ENCODE measurements around the gene ROBO2. TPM values are rescaled to one million over a fixed set of nuclear protein-coding genes. Genes with fewer than 3 reads are reported as not detected.

Gene ROBO2
- total RNA-seq, 2 donors from 2014 or later: not detected

GRCh38 chr3:77586216-77586615 lies 546.3 kb downstream of the ROBO2 start:
- Mint-ChIP-seq H3K4me3 (no peak overlapping the region), H3K27ac (no peak overlapping the region), H3K4me1 (no peaks in the 10 kb centered on the region), H3K27me3 (no peaks in the 10 kb centered on the region), H3K9me3 (peaks cover 17% of the 10 kb centered on the region), H3K36me3 (ENCODE audit: low read depth) (no peaks in the 10 kb centered on the region)
- no peak for ATAC-seq (replicated peaks)

GRCh38 chr3:77588863-77589262 lies 549.0 kb downstream of the ROBO2 start:
- no peak overlapping the region for H3K27ac Mint-ChIP-seq
- ATAC-seq (replicated peaks): no peak
- peaks cover 15% of the 10 kb centered on the region for H3K9me3 Mint-ChIP-seq
- H3K36me3 Mint-ChIP-seq (ENCODE audit: low read depth): no peaks in the 10 kb centered on the region
- H3K4me1 Mint-ChIP-seq: no peaks in the 10 kb centered on the region
- no peak overlapping the region for H3K4me3 Mint-ChIP-seq
- no peaks in the 10 kb centered on the region for H3K27me3 Mint-ChIP-seq

GRCh38 chr3:77590191-77590590 lies 550.3 kb downstream of the ROBO2 start:
- Mint-ChIP-seq H3K9me3 (peaks cover 16% of the 10 kb centered on the region), H3K4me1 (no peaks in the 10 kb centered on the region), H3K36me3 (ENCODE audit: low read depth) (no peaks in the 10 kb centered on the region), H3K27ac (no peak overlapping the region), H3K4me3 (no peak overlapping the region), H3K27me3 (no peaks in the 10 kb centered on the region)
- no peak for ATAC-seq (replicated peaks)

- peaks cover 18% of the 10 kb centered on the region for H3K9me3 Mint-ChIP-seq
- no peak overlapping the region for H3K4me3 Mint-ChIP-seq
- no peak overlapping the region for H3K27ac Mint-ChIP-seq
- H3K27me3 Mint-ChIP-seq: no peaks in the 10 kb centered on the region
- H3K36me3 Mint-ChIP-seq (ENCODE audit: low read depth): no peaks in the 10 kb centered on the region
- no peaks in the 10 kb centered on the region for H3K4me1 Mint-ChIP-seq
- ATAC-seq (replicated peaks): no peak
Measured at GRCh38 chr3:77595371-77595870, 555.5 kb downstream of the ROBO2 start.

GRCh38 chr3:77599948-77600347 lies 560.0 kb downstream of the ROBO2 start:
- Mint-ChIP-seq H3K27me3 (no peaks in the 10 kb centered on the region), H3K27ac (no peak overlapping the region), H3K9me3 (peaks cover 21% of the 10 kb centered on the region), H3K36me3 (ENCODE audit: low read depth) (no peaks in the 10 kb centered on the region), H3K4me1 (no peaks in the 10 kb centered on the region), H3K4me3 (no peak overlapping the region)
- no peak for ATAC-seq (replicated peaks)

GRCh38 chr3:77601823-77602415 lies 562.0 kb downstream of the ROBO2 start:
- H3K4me3 Mint-ChIP-seq: no peak overlapping the region
- H3K27me3 Mint-ChIP-seq: no peaks in the 10 kb centered on the region
- no peak overlapping the region for H3K27ac Mint-ChIP-seq
- no peaks in the 10 kb centered on the region for H3K36me3 Mint-ChIP-seq (ENCODE audit: low read depth)
- H3K9me3 Mint-ChIP-seq: peaks cover 17% of the 10 kb centered on the region
- ATAC-seq (replicated peaks): no peak
- no peaks in the 10 kb centered on the region for H3K4me1 Mint-ChIP-seq

- Mint-ChIP-seq H3K4me1 (no peaks in the 10 kb centered on the region), H3K27me3 (no peaks in the 10 kb centered on the region), H3K4me3 (no peak overlapping the region), H3K9me3 (peaks cover 14% of the 10 kb centered on the region), H3K36me3 (ENCODE audit: low read depth) (no peaks in the 10 kb centered on the region), H3K27ac (no peak overlapping the region)
- ATAC-seq (replicated peaks): no peak
Measured at GRCh38 chr3:77602722-77603121, 562.8 kb downstream of the ROBO2 start.

- ATAC-seq (replicated peaks): no peak
- H3K27ac Mint-ChIP-seq: no peak overlapping the region
- no peak overlapping the region for H3K4me3 Mint-ChIP-seq
- H3K27me3 Mint-ChIP-seq: no peaks in the 10 kb centered on the region
- no peaks in the 10 kb centered on the region for H3K4me1 Mint-ChIP-seq
- no peaks in the 10 kb centered on the region for H3K36me3 Mint-ChIP-seq (ENCODE audit: low read depth)
- H3K9me3 Mint-ChIP-seq: peaks cover 12% of the 10 kb centered on the region
Measured at GRCh38 chr3:77605308-77605707, 565.4 kb downstream of the ROBO2 start.

- Mint-ChIP-seq H3K27me3 (no peaks in the 10 kb centered on the region), H3K4me3 (no peak overlapping the region), H3K4me1 (no peaks in the 10 kb centered on the region), H3K36me3 (ENCODE audit: low read depth) (no peaks in the 10 kb centered on the region), H3K27ac (no peak overlapping the region), H3K9me3 (peaks cover 9% of the 10 kb centered on the region)
- no peak for ATAC-seq (replicated peaks)
Measured at GRCh38 chr3:77605865-77606264, 566.0 kb downstream of the ROBO2 start.

GRCh38 chr3:77606372-77606771 lies 566.5 kb downstream of the ROBO2 start:
- peaks cover 13% of the 10 kb centered on the region for H3K9me3 Mint-ChIP-seq

GRCh38 chr3:77618686-77619085 lies 578.8 kb downstream of the ROBO2 start:
- Mint-ChIP-seq H3K4me3 (no peak overlapping the region), H3K36me3 (ENCODE audit: low read depth) (no peaks in the 10 kb centered on the region), H3K27me3 (no peaks in the 10 kb centered on the region), H3K9me3 (peaks cover 20% of the 10 kb centered on the region), H3K27ac (no peak overlapping the region), H3K4me1 (no peaks in the 10 kb centered on the region)
- no peak for ATAC-seq (replicated peaks)

More at GRCh38 chr3:77606372-77606771, 566.5 kb downstream of the ROBO2 start:
- no peak overlapping the region for H3K27ac Mint-ChIP-seq
- no peak for ATAC-seq (replicated peaks)
- no peak overlapping the region for H3K4me3 Mint-ChIP-seq
- H3K27me3 Mint-ChIP-seq: no peaks in the 10 kb centered on the region
- H3K36me3 Mint-ChIP-seq (ENCODE audit: low read depth): no peaks in the 10 kb centered on the region
- H3K4me1 Mint-ChIP-seq: no peaks in the 10 kb centered on the region

GRCh38 chr3:77620009-77620408 lies 580.1 kb downstream of the ROBO2 start:
- H3K9me3 Mint-ChIP-seq: peaks cover 18% of the 10 kb centered on the region
- no peak for ATAC-seq (replicated peaks)
- no peaks in the 10 kb centered on the region for H3K4me1 Mint-ChIP-seq
- no peak overlapping the region for H3K27ac Mint-ChIP-seq
- no peaks in the 10 kb centered on the region for H3K27me3 Mint-ChIP-seq
- H3K4me3 Mint-ChIP-seq: no peak overlapping the region
- H3K36me3 Mint-ChIP-seq (ENCODE audit: low read depth): no peaks in the 10 kb centered on the region

- Mint-ChIP-seq H3K4me3 (no peak overlapping the region), H3K27me3 (no peaks in the 10 kb centered on the region), H3K4me1 (no peaks in the 10 kb centered on the region), H3K27ac (no peak overlapping the region), H3K36me3 (ENCODE audit: low read depth) (no peaks in the 10 kb centered on the region), H3K9me3 (peaks cover 8% of the 10 kb centered on the region)
- ATAC-seq (replicated peaks): no peak
Measured at GRCh38 chr3:77623500-77623899, 583.6 kb downstream of the ROBO2 start.

- H3K4me3 Mint-ChIP-seq: no peak overlapping the region
- no peak for ATAC-seq (replicated peaks)
- no peaks in the 10 kb centered on the region for H3K36me3 Mint-ChIP-seq (ENCODE audit: low read depth)
- no peaks in the 10 kb centered on the region for H3K4me1 Mint-ChIP-seq
- H3K27me3 Mint-ChIP-seq: no peaks in the 10 kb centered on the region
- peaks cover 26% of the 10 kb centered on the region for H3K9me3 Mint-ChIP-seq
- H3K27ac Mint-ChIP-seq: no peak overlapping the region
Measured at GRCh38 chr3:77626157-77626556, 586.3 kb downstream of the ROBO2 start.

- ATAC-seq (replicated peaks): no peak
- no peaks in the 10 kb centered on the region for H3K4me1 Mint-ChIP-seq
- no peak overlapping the region for H3K4me3 Mint-ChIP-seq
- H3K27me3 Mint-ChIP-seq: no peaks in the 10 kb centered on the region
- no peak overlapping the region for H3K27ac Mint-ChIP-seq
- peaks cover 8% of the 10 kb centered on the region for H3K9me3 Mint-ChIP-seq
- H3K36me3 Mint-ChIP-seq (ENCODE audit: low read depth): no peaks in the 10 kb centered on the region
Measured at GRCh38 chr3:77648214-77648613, 608.3 kb downstream of the ROBO2 start.

GRCh38 chr3:77648664-77649063 lies 608.8 kb downstream of the ROBO2 start:
- peaks cover 8% of the 10 kb centered on the region for H3K9me3 Mint-ChIP-seq

More at GRCh38 chr3:77648664-77649063, 608.8 kb downstream of the ROBO2 start:
- H3K4me3 Mint-ChIP-seq: no peak overlapping the region
- no peaks in the 10 kb centered on the region for H3K4me1 Mint-ChIP-seq
- H3K27me3 Mint-ChIP-seq: no peaks in the 10 kb centered on the region
- no peak for ATAC-seq (replicated peaks)
- no peaks in the 10 kb centered on the region for H3K36me3 Mint-ChIP-seq (ENCODE audit: low read depth)
- no peak overlapping the region for H3K27ac Mint-ChIP-seq
